ENCODE results near the gene STK25.
A peak's percentile ranks its signal among the peaks of the same experiment; 100 is the strongest.
"Not testable (repeated sequence)": the region's sequence is repeated elsewhere in the genome, so short reads cannot be mapped to it uniquely, and the experiment has no call there.

Gene STK25

GRCh38 chr2:241507430-241508239 lies 749 bp downstream of the STK25 start:
- peak in 1 of 2 experiments; percentile 41 for DNase-seq

- no peak for DNase-seq
Measured at GRCh38 chr2:241506793-241507429, 1.5 kb downstream of the STK25 start.

- not testable (repeated sequence) for DNase-seq
Measured at GRCh38 chr2:241506317-241506716, 2.1 kb downstream of the STK25 start.

- no peak for DNase-seq
Measured at GRCh38 chr2:241505781-241506201, 2.6 kb downstream of the STK25 start.

- no peak for DNase-seq
Measured at GRCh38 chr2:241505086-241505780, 3.2 kb downstream of the STK25 start.

- DNase-seq = no peak
Measured at GRCh38 chr2:241503776-241504392, 4.5 kb downstream of the STK25 start.

- DNase-seq = no peak
Measured at GRCh38 chr2:241502281-241502680, 6.1 kb downstream of the STK25 start.

GRCh38 chr2:241501551-241501950 lies 6.8 kb downstream of the STK25 start:
- DNase-seq = no peak

- no peak for DNase-seq
Measured at GRCh38 chr2:241501099-241501541, 7.3 kb downstream of the STK25 start.

- DNase-seq = no peak
Measured at GRCh38 chr2:241500431-241500975, 7.9 kb downstream of the STK25 start.

- DNase-seq = no peak
Measured at GRCh38 chr2:241500016-241500415, 8.4 kb downstream of the STK25 start.

GRCh38 chr2:241499146-241499965 lies 9.0 kb downstream of the STK25 start:
- DNase-seq = no peak

GRCh38 chr2:241498115-241499070 lies 10.0 kb downstream of the STK25 start:
- DNase-seq = no peak

- no peak for DNase-seq
Measured at GRCh38 chr2:241496904-241497877, 11.2 kb downstream of the STK25 start.

- no peak for DNase-seq
Measured at GRCh38 chr2:241496003-241496707, 12.2 kb downstream of the STK25 start.

- DNase-seq = no peak
Measured at GRCh38 chr2:241495172-241496002, 13.0 kb downstream of the STK25 start.

GRCh38 chr2:241494311-241494908 lies 14.0 kb downstream of the STK25 start:
- DNase-seq = no peak

Measured in SW 1271 (cell line).